ENCODE results near the gene SYNDIG1.

DNA sequence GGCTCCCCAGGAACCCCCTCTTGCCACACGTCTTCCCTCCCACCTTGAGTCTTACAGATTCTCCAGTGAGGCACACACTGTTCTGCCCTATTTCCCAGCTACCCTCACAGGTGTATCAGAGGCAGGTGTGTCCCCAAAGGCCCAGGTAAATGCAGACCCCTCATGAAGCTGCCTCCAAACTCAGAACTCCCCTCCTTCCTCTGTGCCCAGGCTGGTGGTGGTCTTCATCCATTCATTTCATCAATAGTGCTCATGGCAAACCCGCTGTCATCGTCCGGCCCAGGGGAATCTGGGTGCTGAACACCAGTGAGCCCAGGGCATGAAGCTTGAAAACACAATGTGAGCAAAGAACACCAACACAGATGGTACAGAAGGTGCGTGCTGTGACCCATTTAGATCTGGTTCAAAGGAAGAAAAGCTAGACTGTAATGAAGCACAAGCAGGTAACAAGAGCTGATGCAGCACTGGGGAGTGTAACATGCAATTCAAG is 213.1 kb downstream of the SYNDIG1 start:
- no peak for TF ChIP-seq ARNT (IDR thresholded peaks at IDR 0.05)
- no peak for TF ChIP-seq FOXA1 (IDR thresholded peaks at IDR 0.05)
- no peak for TF ChIP-seq CTBP1 (IDR thresholded peaks at IDR 0.05; ENCODE audit: borderline replicate concordance)
- TF ChIP-seq FOXM1 (IDR thresholded peaks at IDR 0.05; ENCODE audit: borderline replicate concordance): no peak
- TF ChIP-seq HDGF (IDR thresholded peaks at IDR 0.05; ENCODE audit: borderline replicate concordance): no peak
- TF ChIP-seq BHLHE40 (IDR thresholded peaks at IDR 0.05; ENCODE audit: borderline replicate concordance): no peak
- TF ChIP-seq ZNF384 (IDR thresholded peaks at IDR 0.05): no peak
- TF ChIP-seq ELF4 (IDR thresholded peaks at IDR 0.05): no peak
- TF ChIP-seq FOXK2 (IDR thresholded peaks at IDR 0.05): no peak
